ENCODE results near the gene RAP1GAP2.

Gene RAP1GAP2

DNA sequence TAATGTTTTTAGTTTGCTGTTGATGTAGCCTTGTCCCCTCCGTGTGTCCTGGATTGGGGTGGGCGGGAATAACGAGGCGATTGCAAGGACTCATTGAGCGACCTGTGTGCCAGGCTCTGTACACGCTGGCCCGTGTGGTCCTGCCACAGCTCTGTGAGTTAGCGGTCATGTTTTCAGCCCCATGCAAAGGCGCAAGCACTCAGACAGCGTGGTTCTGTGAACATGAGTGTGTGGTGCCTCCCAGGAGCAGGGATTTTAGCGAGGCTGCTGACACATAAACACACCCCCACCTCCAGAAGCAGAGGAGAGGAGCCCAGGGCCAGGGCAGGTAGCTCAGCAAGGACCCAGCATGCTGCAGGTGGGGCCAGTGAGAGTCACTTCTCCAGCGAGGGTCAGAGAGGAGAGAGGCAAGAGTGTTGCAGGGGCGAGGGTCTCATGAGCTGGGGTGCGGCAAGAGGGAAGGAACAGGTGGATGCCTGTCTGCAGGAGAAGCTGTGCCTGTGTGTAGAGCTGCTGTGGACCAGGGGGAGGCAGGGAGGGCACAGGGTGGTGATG, 151.8 kb downstream of the RAP1GAP2 start:
- Histone ChIP-seq H3K9ac (ENCODE audit: low read length) (no peak overlapping the region), H3K36me3 (replicated peaks; ENCODE audit: insufficient read depth, low read length) (no peaks in the 10 kb centered on the region), H3K79me2 (ENCODE audit: low read length) (no peaks in the 10 kb centered on the region), H3K4me1 (ENCODE audit: low read length) (no peaks in the 10 kb centered on the region), H3K27ac (ENCODE audit: low read length) (no peak overlapping the region), H3K9me3 (replicated peaks; ENCODE audit: insufficient read depth, low read length) (no peaks in the 10 kb centered on the region), H3K4me2 (ENCODE audit: low read depth, low read length) (no peak overlapping the region), H3K4me3 (ENCODE audit: low read length) (no peak overlapping the region), H3F3A (ENCODE audit: insufficient read depth, low read length) (no peaks in the 10 kb centered on the region), H3K9me2 (replicated peaks; ENCODE audit: insufficient read depth, low read length) (no peaks in the 10 kb centered on the region), H2AFZ (ENCODE audit: low read length) (no peak overlapping the region), H4K20me1 (ENCODE audit: insufficient read depth, low read length) (no peaks in the 10 kb centered on the region), H3K27me3 (replicated peaks; ENCODE audit: insufficient read depth, low read length) (peaks cover 48% of the 10 kb centered on the region)
- DNase-seq: no peak
- TF ChIP-seq, protein P1, sequence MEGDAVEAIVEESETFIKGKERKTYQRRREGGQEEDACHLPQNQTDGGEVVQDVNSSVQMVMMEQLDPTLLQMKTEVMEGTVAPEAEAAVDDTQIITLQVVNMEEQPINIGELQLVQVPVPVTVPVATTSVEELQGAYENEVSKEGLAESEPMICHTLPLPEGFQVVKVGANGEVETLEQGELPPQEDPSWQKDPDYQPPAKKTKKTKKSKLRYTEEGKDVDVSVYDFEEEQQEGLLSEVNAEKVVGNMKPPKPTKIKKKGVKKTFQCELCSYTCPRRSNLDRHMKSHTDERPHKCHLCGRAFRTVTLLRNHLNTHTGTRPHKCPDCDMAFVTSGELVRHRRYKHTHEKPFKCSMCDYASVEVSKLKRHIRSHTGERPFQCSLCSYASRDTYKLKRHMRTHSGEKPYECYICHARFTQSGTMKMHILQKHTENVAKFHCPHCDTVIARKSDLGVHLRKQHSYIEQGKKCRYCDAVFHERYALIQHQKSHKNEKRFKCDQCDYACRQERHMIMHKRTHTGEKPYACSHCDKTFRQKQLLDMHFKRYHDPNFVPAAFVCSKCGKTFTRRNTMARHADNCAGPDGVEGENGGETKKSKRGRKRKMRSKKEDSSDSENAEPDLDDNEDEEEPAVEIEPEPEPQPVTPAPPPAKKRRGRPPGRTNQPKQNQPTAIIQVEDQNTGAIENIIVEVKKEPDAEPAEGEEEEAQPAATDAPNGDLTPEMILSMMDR (IDR thresholded peaks at IDR 0.05; ENCODE audit: low read length): no peak
- TF ChIP-seq EZH2phosphoT487 (IDR thresholded peaks at IDR 0.05; ENCODE audit: low read length): no peak
- no peak for TF ChIP-seq EZH2 (optimal IDR thresholded peaks at IDR 0.05; ENCODE audit: low read depth, low read length)

DNA sequence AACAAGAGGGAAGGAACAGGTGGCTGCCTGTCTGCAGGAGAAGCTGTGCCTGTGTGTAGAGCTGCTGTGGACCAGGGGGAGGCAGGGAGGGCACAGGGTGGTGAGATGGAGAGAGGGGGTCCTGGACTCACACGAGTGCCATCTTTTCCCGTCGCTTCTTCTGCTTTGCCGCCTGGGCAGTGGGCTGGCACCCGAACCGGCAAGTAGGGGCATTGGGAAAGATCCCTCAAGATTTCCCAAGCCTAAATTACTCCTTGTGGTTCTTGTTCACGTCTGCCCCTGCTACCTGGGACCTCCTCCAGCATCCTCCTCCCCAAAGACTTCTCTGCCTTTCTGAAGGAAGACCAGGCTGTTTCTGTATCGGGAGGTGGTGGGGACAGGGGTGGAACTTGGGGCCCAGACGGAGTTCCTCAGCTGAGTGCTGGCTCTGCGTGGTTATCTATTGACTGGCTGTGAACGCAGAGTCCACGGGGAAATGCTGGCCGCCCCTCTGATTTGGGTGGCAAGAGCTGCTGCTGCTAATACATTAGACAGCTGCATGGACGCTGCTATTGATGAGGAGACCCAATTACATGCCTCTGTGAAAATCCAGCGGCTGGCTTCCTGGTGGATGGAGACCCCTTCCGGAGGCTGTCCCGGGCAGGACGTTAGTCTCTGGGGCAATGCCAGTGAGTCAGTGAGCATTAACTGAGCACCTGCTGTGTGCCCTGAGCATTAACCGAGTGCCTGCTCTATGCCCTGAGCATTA, 152.7 kb downstream of the RAP1GAP2 start:
- no peaks in the 10 kb centered on the region for H3K36me3 ChIP-seq (replicated peaks; ENCODE audit: insufficient read depth, low read length)
- no peak overlapping the region for H2AFZ ChIP-seq (ENCODE audit: low read length)
- no peak overlapping the region for H3K9ac ChIP-seq (ENCODE audit: low read length)
- no peaks in the 10 kb centered on the region for H3K79me2 ChIP-seq (ENCODE audit: low read length)
- no peak overlapping the region for H3K27ac ChIP-seq (ENCODE audit: low read length)
- peaks cover 48% of the 10 kb centered on the region for H3K27me3 ChIP-seq (replicated peaks; ENCODE audit: insufficient read depth, low read length)
- H3K4me3 ChIP-seq (ENCODE audit: low read length): no peak overlapping the region
- H4K20me1 ChIP-seq (ENCODE audit: insufficient read depth, low read length): no peaks in the 10 kb centered on the region
- DNase-seq: no peak
- H3K4me2 ChIP-seq (ENCODE audit: low read depth, low read length): no peak overlapping the region
- no peaks in the 10 kb centered on the region for H3K9me2 ChIP-seq (replicated peaks; ENCODE audit: insufficient read depth, low read length)
- TF ChIP-seq, protein P1 (IDR thresholded peaks at IDR 0.05; ENCODE audit: low read length): no peak
- TF ChIP-seq EZH2 (optimal IDR thresholded peaks at IDR 0.05; ENCODE audit: low read depth, low read length): no peak
- no peak for TF ChIP-seq EZH2phosphoT487 (IDR thresholded peaks at IDR 0.05; ENCODE audit: low read length)
- H3K4me1 ChIP-seq (ENCODE audit: low read length): no peaks in the 10 kb centered on the region
- no peaks in the 10 kb centered on the region for H3F3A ChIP-seq (ENCODE audit: insufficient read depth, low read length)
- no peaks in the 10 kb centered on the region for H3K9me3 ChIP-seq (replicated peaks; ENCODE audit: insufficient read depth, low read length)

DNA sequence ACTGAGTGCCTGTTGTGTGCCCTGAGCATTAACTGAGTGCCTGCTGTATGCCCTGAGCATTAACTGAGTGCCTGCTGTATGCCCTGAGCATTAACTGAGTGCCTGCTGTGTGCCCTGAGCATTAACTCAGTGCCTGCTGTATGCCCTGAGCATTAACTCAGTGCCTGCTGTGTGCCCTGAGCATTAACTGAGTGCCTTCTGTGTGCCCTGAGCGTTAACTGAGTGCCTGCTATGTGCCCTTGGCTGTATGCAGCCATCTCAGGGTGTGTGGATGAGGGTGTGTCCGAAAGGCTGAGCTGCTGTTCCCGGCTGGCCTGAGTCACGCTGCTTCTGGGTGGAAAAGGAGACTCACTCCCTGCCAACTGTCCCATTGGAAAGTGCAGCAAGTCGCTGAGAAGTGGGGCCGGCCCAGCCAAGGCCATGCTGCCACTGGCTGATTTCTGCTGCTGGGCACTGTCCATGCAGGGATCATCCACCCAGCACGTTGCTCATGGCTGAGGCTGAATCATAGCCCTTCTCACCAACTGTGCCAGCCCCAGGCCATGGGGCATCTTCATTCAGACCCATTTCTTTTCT, 153.3 kb downstream of the RAP1GAP2 start:
- TF ChIP-seq EZH2 (optimal IDR thresholded peaks at IDR 0.05; ENCODE audit: low read depth, low read length) (no peak), EZH2phosphoT487 (IDR thresholded peaks at IDR 0.05; ENCODE audit: low read length) (no peak)
- no peaks in the 10 kb centered on the region for H3K9me3 ChIP-seq (replicated peaks; ENCODE audit: insufficient read depth, low read length)
- H2AFZ ChIP-seq (ENCODE audit: low read length): no peak overlapping the region
- no peak overlapping the region for H3K4me3 ChIP-seq (ENCODE audit: low read length)
- no peaks in the 10 kb centered on the region for H3K9me2 ChIP-seq (replicated peaks; ENCODE audit: insufficient read depth, low read length)
- H3K9ac ChIP-seq (ENCODE audit: low read length): no peak overlapping the region
- no peak for DNase-seq
- H3K79me2 ChIP-seq (ENCODE audit: low read length): no peaks in the 10 kb centered on the region
- H3K27ac ChIP-seq (ENCODE audit: low read length): no peak overlapping the region
- no peaks in the 10 kb centered on the region for H4K20me1 ChIP-seq (ENCODE audit: insufficient read depth, low read length)
- peaks cover 42% of the 10 kb centered on the region for H3K27me3 ChIP-seq (replicated peaks; ENCODE audit: insufficient read depth, low read length)
- no peaks in the 10 kb centered on the region for H3F3A ChIP-seq (ENCODE audit: insufficient read depth, low read length)
- no peaks in the 10 kb centered on the region for H3K4me1 ChIP-seq (ENCODE audit: low read length)
- H3K4me2 ChIP-seq (ENCODE audit: low read depth, low read length): no peak overlapping the region
- no peaks in the 10 kb centered on the region for H3K36me3 ChIP-seq (replicated peaks; ENCODE audit: insufficient read depth, low read length)

All from MM.1S (cell line).